DND-41 (cell line): Measurements from ENCODE around the gene MARVELD1.
A peak's percentile ranks its signal among the peaks of the same experiment; 100 is the strongest.

ENCODE experiments used
- CTCF ChIP-seq: IDR thresholded peaks from 2 replicates; pipeline ENCODE4 v1.5.1; 2012; ENCODE audit warnings: borderline replicate concordance, low read length, moderate library complexity, mild to moderate bottlenecking; ENCODE audit not compliant: poor library complexity, severe bottlenecking; ENCODE audit errors: extremely low read depth
- EZH2 ChIP-seq: IDR thresholded peaks from 3 replicates; pipeline ENCODE4 v1.6.1; 2012; ENCODE audit warnings: borderline replicate concordance, low read depth, mild to moderate bottlenecking, moderate library complexity, low read length, inconsistent platforms; ENCODE audit not compliant: severe bottlenecking

- peak; percentile 96 for TF ChIP-seq CTCF
- TF ChIP-seq EZH2, result no peak
Measured at GRCh38 chr10:97731346-97732051, 18.0 kb downstream of the MARVELD1 start.
